HEK293 (cell line): ENCODE measurements around the gene GTF2H4.

Experiments
- GFI1B ChIP-seq: fragments of 450-650 bp; formaldehyde crosslinking; IDR thresholded peaks from 2 replicates; pipeline ENCODE4 v1.5.1; 2016; ENCODE audit warnings: missing biosample characterization, missing genetic modification characterization
- HIC1 ChIP-seq: fragments of 450-650 bp; formaldehyde crosslinking; IDR thresholded peaks from 2 replicates; pipeline ENCODE4 v1.5.1; 2016; ENCODE audit warnings: missing biosample characterization, missing genetic modification characterization
- INSM2 ChIP-seq: fragments of 450-650 bp; formaldehyde crosslinking; IDR thresholded peaks from 2 replicates; pipeline ENCODE4 v1.5.1; 2016; ENCODE audit warnings: missing biosample characterization, missing genetic modification characterization
- OVOL3 ChIP-seq: fragments of 450-650 bp; formaldehyde crosslinking; IDR thresholded peaks from 2 replicates; pipeline ENCODE4 v1.5.1; 2016; ENCODE audit warnings: missing biosample characterization, missing genetic modification characterization
- PATZ1 ChIP-seq: fragments of 450-650 bp; formaldehyde crosslinking; IDR thresholded peaks from 2 replicates; pipeline ENCODE4 v1.5.1; 2016; ENCODE audit warnings: missing biosample characterization, missing genetic modification characterization
- PRDM4 ChIP-seq: fragments of 450-650 bp; formaldehyde crosslinking; IDR thresholded peaks from 2 replicates; pipeline ENCODE4 v1.5.1; 2017; ENCODE audit warnings: missing biosample characterization, missing genetic modification characterization
- PRDM6 ChIP-seq: fragments of 450-650 bp; formaldehyde crosslinking; IDR thresholded peaks from 2 replicates; pipeline ENCODE4 v1.5.1; 2017; ENCODE audit warnings: missing biosample characterization, missing genetic modification characterization
- SALL2 ChIP-seq: fragments of 450-650 bp; formaldehyde crosslinking; IDR thresholded peaks from 2 replicates; pipeline ENCODE4 v1.5.0; 2017; ENCODE audit warnings: missing biosample characterization, mild to moderate bottlenecking, missing genetic modification characterization, borderline replicate concordance
- SETDB1 ChIP-seq: IDR thresholded peaks from one replicate; pipeline ENCODE4 v1.6.1; 2017; ENCODE audit warnings: mild to moderate bottlenecking, low read length, moderate library complexity, mixed read lengths; ENCODE audit not compliant: insufficient read length
- SP2 ChIP-seq: fragments of 450-650 bp; formaldehyde crosslinking; IDR thresholded peaks from 2 replicates; pipeline ENCODE4 v1.5.1; 2016; ENCODE audit warnings: missing biosample characterization, missing genetic modification characterization
- TRIM28 ChIP-seq: IDR thresholded peaks from 2 replicates; pipeline ENCODE4 v1.6.1; 2011; ENCODE audit warnings: low read length, control low read depth, borderline replicate concordance
- YY1 ChIP-seq: fragments of 450-650 bp; formaldehyde crosslinking; IDR thresholded peaks from 2 replicates; pipeline ENCODE4 v1.5.1; 2018; ENCODE audit warnings: missing biosample characterization, missing genetic modification characterization
- ZBTB26 ChIP-seq: fragments of 450-650 bp; formaldehyde crosslinking; optimal IDR thresholded peaks from 2 replicates; pipeline ENCODE3; 2016; ENCODE audit warnings: missing biosample characterization, mild to moderate bottlenecking, missing genetic modification characterization
- ZNF239 ChIP-seq: fragments of 450-650 bp; formaldehyde crosslinking; IDR thresholded peaks from 2 replicates; pipeline ENCODE4 v1.5.1; 2016; ENCODE audit warnings: missing biosample characterization, missing genetic modification characterization
- ZNF426 ChIP-seq: fragments of 450-650 bp; formaldehyde crosslinking; IDR thresholded peaks from 2 replicates; pipeline ENCODE4 v1.5.1; 2017; ENCODE audit warnings: missing biosample characterization, missing genetic modification characterization, mild to moderate bottlenecking, inconsistent platforms, moderate library complexity
- ZNF501 ChIP-seq: fragments of 450-650 bp; formaldehyde crosslinking; IDR thresholded peaks from 2 replicates; pipeline ENCODE4 v1.5.1; 2016; ENCODE audit warnings: missing biosample characterization, missing genetic modification characterization
- ZNF510 ChIP-seq: fragments of 450-650 bp; formaldehyde crosslinking; IDR thresholded peaks from 2 replicates; pipeline ENCODE4 v1.5.1; 2018; ENCODE audit warnings: mild to moderate bottlenecking, missing genetic modification characterization, missing biosample characterization; ENCODE audit not compliant: insufficient replicate concordance
- ZNF600 ChIP-seq: fragments of 450-650 bp; formaldehyde crosslinking; IDR thresholded peaks from 2 replicates; pipeline ENCODE4 v1.5.1; 2016; ENCODE audit warnings: missing biosample characterization, missing genetic modification characterization
- ZNF610 ChIP-seq: fragments of 450-650 bp; formaldehyde crosslinking; IDR thresholded peaks from 2 replicates; pipeline ENCODE4 v1.5.1; 2016; ENCODE audit warnings: missing biosample characterization, missing genetic modification characterization, borderline replicate concordance
- ZNF639 ChIP-seq: fragments of 450-650 bp; formaldehyde crosslinking; IDR thresholded peaks from 2 replicates; pipeline ENCODE4 v1.5.1; 2016; ENCODE audit warnings: missing biosample characterization, missing genetic modification characterization
- ZNF670 ChIP-seq: fragments of 450-650 bp; formaldehyde crosslinking; IDR thresholded peaks from 2 replicates; pipeline ENCODE4 v1.5.1; 2016; ENCODE audit warnings: missing biosample characterization, missing genetic modification characterization, low read depth
- ZNF843 ChIP-seq: fragments of 450-650 bp; formaldehyde crosslinking; IDR thresholded peaks from 2 replicates; pipeline ENCODE4 v1.5.1; 2016; ENCODE audit warnings: missing biosample characterization, missing genetic modification characterization
- ZSCAN4 ChIP-seq: fragments of 450-650 bp; formaldehyde crosslinking; IDR thresholded peaks from 2 replicates; pipeline ENCODE4 v1.5.1; 2017; ENCODE audit warnings: missing biosample characterization, missing genetic modification characterization

The GTF2H4 gene

GRCh38 chr6:30942338-30943060 is 34.5 kb downstream of the GTF2H4 start (continued):
- TF ChIP-seq PATZ1: peak; percentile 64; the same call in 1 of the 2 replicates
- TF ChIP-seq ZBTB26 (tag by site-specific recombination): no peak
- TF ChIP-seq ZSCAN4 (tag by site-specific recombination): no peak
- TF ChIP-seq ZNF426: no peak
- TF ChIP-seq ZNF510 (tag by site-specific recombination): no peak
- peak; percentile 91 for TF ChIP-seq INSM2 (tag by site-specific recombination)
- TF ChIP-seq SP2 (tag by site-specific recombination): no peak
- TF ChIP-seq ZNF600: peak; percentile 49; the same call in 1 of the 2 replicates
- TF ChIP-seq ZNF239 (tag by site-specific recombination): no peak
- peak; percentile 58; the same call in 1 of the 2 replicates for TF ChIP-seq GFI1B (tag by site-specific recombination)
- no peak for TF ChIP-seq YY1
- no peak for TF ChIP-seq HIC1 (tag by site-specific recombination)
- no peak for TF ChIP-seq ZNF610 (tag by site-specific recombination)
- TF ChIP-seq TRIM28: no peak
- TF ChIP-seq SALL2: no peak
- no peak for TF ChIP-seq PRDM4 (tag by site-specific recombination)
- TF ChIP-seq OVOL3 (tag by site-specific recombination): no peak
- no peak for TF ChIP-seq ZNF639 (tag by site-specific recombination)
- no peak for TF ChIP-seq ZNF670 (tag by site-specific recombination)
- TF ChIP-seq PRDM6 (tag by site-specific recombination): no peak
- TF ChIP-seq ZNF843: no peak
- no peak for TF ChIP-seq ZNF501 (tag by site-specific recombination)
- TF ChIP-seq SETDB1: no peak
